ENCODE data around the gene NAIF1.
"Not testable (repeated sequence)": the region's sequence is repeated elsewhere in the genome, so short reads cannot be mapped to it uniquely, and the experiment has no call there.

The NAIF1 gene

DNA sequence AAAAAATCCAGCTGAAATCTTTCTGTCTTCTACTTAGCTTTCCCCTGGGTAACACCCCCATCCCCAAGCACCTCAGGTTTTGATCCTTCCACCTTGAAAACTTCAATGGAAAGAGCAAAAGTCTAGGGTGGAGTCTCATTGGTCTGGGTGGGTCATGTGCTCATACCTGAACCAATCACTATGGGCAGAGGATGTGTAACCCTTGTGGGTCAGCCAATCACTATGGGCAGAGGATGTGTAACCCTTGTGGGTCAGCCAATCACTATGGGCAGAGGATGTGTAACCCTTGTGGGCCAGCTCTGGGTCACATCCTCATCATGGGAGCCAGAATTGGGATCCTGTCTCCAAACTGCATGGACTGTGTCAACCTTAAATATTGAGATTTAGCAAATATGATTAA is 18.5 kb downstream of the NAIF1 start:
- no peak overlapping the region for H3K9ac ChIP-seq (ENCODE audit: low read length)
- TF ChIP-seq, protein P1, sequence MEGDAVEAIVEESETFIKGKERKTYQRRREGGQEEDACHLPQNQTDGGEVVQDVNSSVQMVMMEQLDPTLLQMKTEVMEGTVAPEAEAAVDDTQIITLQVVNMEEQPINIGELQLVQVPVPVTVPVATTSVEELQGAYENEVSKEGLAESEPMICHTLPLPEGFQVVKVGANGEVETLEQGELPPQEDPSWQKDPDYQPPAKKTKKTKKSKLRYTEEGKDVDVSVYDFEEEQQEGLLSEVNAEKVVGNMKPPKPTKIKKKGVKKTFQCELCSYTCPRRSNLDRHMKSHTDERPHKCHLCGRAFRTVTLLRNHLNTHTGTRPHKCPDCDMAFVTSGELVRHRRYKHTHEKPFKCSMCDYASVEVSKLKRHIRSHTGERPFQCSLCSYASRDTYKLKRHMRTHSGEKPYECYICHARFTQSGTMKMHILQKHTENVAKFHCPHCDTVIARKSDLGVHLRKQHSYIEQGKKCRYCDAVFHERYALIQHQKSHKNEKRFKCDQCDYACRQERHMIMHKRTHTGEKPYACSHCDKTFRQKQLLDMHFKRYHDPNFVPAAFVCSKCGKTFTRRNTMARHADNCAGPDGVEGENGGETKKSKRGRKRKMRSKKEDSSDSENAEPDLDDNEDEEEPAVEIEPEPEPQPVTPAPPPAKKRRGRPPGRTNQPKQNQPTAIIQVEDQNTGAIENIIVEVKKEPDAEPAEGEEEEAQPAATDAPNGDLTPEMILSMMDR (IDR thresholded peaks at IDR 0.05; ENCODE audit: low read depth, low read length), result no peak
- TF ChIP-seq EZH2phosphoT487 (IDR thresholded peaks at IDR 0.05; ENCODE audit: low read depth), result no peak
- no peak overlapping the region for H3K4me2 ChIP-seq (ENCODE audit: low read length)
- H2AFZ ChIP-seq (ENCODE audit: low read depth, low read length), result no peak overlapping the region
- H3K27me3 ChIP-seq (ENCODE audit: low read depth, low read length), result no peaks in the 10 kb centered on the region
- no peak overlapping the region for H3K27ac ChIP-seq (ENCODE audit: low read length)
- no peaks in the 10 kb centered on the region for H3K4me1 ChIP-seq (ENCODE audit: low read length)
- no peaks in the 10 kb centered on the region for H3K9me3 ChIP-seq (ENCODE audit: insufficient read depth, low read length)
- H3K79me2 ChIP-seq (ENCODE audit: low read length), result no peaks in the 10 kb centered on the region
- no peak overlapping the region for H3K4me3 ChIP-seq (ENCODE audit: low read length)
- no peaks in the 10 kb centered on the region for H3K36me3 ChIP-seq (replicated peaks; ENCODE audit: low read depth, low read length)
- H4K20me1 ChIP-seq (ENCODE audit: insufficient read depth, low read length), result no peaks in the 10 kb centered on the region

DNA sequence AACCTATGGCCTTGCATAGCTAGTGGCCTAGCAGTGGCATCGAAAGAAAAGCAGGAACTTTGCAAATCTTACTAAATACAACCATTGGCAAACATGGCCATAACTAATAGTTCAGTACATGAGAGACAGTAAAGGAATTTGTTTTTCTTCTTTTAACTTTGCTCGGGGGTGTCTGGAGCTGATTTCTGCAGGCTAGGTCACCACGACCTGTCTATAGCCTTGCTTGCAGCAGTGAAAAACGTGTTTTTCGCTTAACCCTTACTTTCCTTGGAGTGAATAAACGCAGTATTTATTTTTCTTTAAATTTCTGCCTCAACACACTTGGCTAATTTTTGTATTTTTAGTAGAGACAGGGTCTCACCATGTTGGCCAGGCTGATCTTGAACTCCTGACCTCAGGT is 19.9 kb downstream of the NAIF1 start:
- H4K20me1 ChIP-seq (ENCODE audit: insufficient read depth, low read length), result no peaks in the 10 kb centered on the region
- H3K4me1 ChIP-seq (ENCODE audit: low read length), result no peaks in the 10 kb centered on the region
- no peaks in the 10 kb centered on the region for H3K9me3 ChIP-seq (ENCODE audit: insufficient read depth, low read length)
- TF ChIP-seq EZH2phosphoT487 (IDR thresholded peaks at IDR 0.05; ENCODE audit: low read depth), result no peak
- TF ChIP-seq, protein P1 (IDR thresholded peaks at IDR 0.05; ENCODE audit: low read depth, low read length), result no peak
- no peak overlapping the region for H3K4me3 ChIP-seq (ENCODE audit: low read length)
- no peak overlapping the region for H2AFZ ChIP-seq (ENCODE audit: low read depth, low read length)
- no peaks in the 10 kb centered on the region for H3K79me2 ChIP-seq (ENCODE audit: low read length)
- H3K27ac ChIP-seq (ENCODE audit: low read length), result no peak overlapping the region
- no peaks in the 10 kb centered on the region for H3K36me3 ChIP-seq (replicated peaks; ENCODE audit: low read depth, low read length)
- no peak overlapping the region for H3K9ac ChIP-seq (ENCODE audit: low read length)
- H3K4me2 ChIP-seq (ENCODE audit: low read length), result no peak overlapping the region
- no peaks in the 10 kb centered on the region for H3K27me3 ChIP-seq (ENCODE audit: low read depth, low read length)

DNA sequence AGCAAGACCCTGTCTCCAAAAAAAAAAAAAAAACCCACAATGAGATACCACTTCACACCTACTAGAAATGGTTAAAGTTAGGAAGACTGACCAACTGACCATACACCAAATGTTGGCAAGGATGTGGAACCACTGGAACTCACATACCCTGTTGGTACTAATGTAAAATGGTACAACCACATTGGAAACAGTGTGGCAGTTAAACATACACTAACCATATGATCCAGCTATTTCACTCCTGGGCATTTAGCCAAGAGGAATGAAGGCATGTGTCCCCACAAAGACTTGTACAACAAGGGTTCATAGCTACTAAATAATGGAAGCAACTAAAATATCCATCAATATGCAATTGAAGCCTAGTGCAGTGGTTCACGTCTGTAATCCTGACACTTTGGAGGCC is 21.3 kb downstream of the NAIF1 start:
- Histone ChIP-seq H3K4me2 (ENCODE audit: low read length) (no peak overlapping the region), H3K4me3 (ENCODE audit: low read length) (no peak overlapping the region), H3K9ac (ENCODE audit: low read length) (no peak overlapping the region), H2AFZ (ENCODE audit: low read depth, low read length) (no peak overlapping the region), H3K9me3 (ENCODE audit: insufficient read depth, low read length) (no peaks in the 10 kb centered on the region), H3K27me3 (ENCODE audit: low read depth, low read length) (no peaks in the 10 kb centered on the region), H3K4me1 (ENCODE audit: low read length) (peaks cover 4% of the 10 kb centered on the region; the same call in 1 of the 2 replicates), H3K36me3 (replicated peaks; ENCODE audit: low read depth, low read length) (no peaks in the 10 kb centered on the region), H3K27ac (ENCODE audit: low read length) (no peak overlapping the region), H3K79me2 (ENCODE audit: low read length) (no peaks in the 10 kb centered on the region), H4K20me1 (ENCODE audit: insufficient read depth, low read length) (no peaks in the 10 kb centered on the region)
- TF ChIP-seq, protein P1 (IDR thresholded peaks at IDR 0.05; ENCODE audit: low read depth, low read length), result no peak
- TF ChIP-seq EZH2phosphoT487 (IDR thresholded peaks at IDR 0.05; ENCODE audit: low read depth), result no peak

DNA sequence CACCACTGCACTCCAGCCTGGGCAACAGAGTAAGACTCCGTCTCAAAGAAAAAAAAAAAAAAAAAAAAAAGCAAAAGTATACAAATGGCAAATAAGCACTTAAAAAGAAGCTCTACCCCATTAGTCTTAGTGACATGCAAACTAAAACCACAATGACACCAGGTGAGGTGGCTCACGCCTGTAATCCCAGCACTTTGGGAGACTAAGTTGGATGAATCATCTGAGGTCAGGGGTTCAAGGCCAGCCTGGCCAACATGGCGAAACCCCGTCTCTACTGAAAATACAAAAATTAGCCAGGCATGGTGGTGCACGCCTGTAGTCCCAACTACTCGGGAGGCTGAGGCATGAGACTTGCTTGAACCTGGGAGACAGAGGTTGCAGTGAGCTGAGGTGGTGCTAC is 21.7 kb downstream of the NAIF1 start:
- not testable (repeated sequence) for H3K4me1 ChIP-seq (ENCODE audit: low read length); H3K9me3 ChIP-seq (ENCODE audit: insufficient read depth, low read length); H3K27me3 ChIP-seq (ENCODE audit: low read depth, low read length); H3K36me3 ChIP-seq (replicated peaks; ENCODE audit: low read depth, low read length); H4K20me1 ChIP-seq (ENCODE audit: insufficient read depth, low read length); H3K4me3 ChIP-seq (ENCODE audit: low read length); H3K27ac ChIP-seq (ENCODE audit: low read length); H3K9ac ChIP-seq (ENCODE audit: low read length); H3K79me2 ChIP-seq (ENCODE audit: low read length); H3K4me2 ChIP-seq (ENCODE audit: low read length); H2AFZ ChIP-seq (ENCODE audit: low read depth, low read length)

DNA sequence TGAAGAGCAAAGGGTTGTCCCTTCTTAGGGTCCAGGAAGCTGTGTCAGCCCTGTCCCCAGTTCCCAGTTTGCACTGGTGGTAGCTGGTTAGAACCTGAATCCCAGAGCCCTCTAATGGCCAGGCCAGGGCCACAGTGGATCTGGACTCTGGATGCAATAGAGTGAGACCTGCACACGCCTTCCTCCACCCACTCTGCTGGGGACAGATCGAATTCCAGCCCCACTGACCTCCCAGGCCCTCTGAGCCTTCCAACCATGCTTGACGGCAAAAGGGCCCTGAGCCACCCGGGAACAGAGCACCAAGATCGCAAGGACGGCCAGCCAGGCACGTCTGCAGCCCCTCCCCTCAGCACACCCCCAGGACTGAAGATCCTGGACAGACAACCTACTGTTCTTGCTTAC is 23.7 kb downstream of the NAIF1 start:
- H3K4me3 ChIP-seq (ENCODE audit: low read length), result no peak overlapping the region
- H3K4me2 ChIP-seq (ENCODE audit: low read length), result no peak overlapping the region

More for the DNA sequence above, 23.7 kb downstream of the NAIF1 start:
- no peak for TF ChIP-seq EZH2phosphoT487 (IDR thresholded peaks at IDR 0.05; ENCODE audit: low read depth)
- TF ChIP-seq, protein P1 (IDR thresholded peaks at IDR 0.05; ENCODE audit: low read depth, low read length), result no peak
- Histone ChIP-seq H3K9ac (ENCODE audit: low read length) (no peak overlapping the region), H3K9me3 (ENCODE audit: insufficient read depth, low read length) (no peaks in the 10 kb centered on the region), H3K4me1 (ENCODE audit: low read length) (peaks cover 4% of the 10 kb centered on the region; the same call in 1 of the 2 replicates), H3K79me2 (ENCODE audit: low read length) (no peaks in the 10 kb centered on the region), H4K20me1 (ENCODE audit: insufficient read depth, low read length) (no peaks in the 10 kb centered on the region), H2AFZ (ENCODE audit: low read depth, low read length) (no peak overlapping the region), H3K27me3 (ENCODE audit: low read depth, low read length) (0 out of 2 replicates have a peak, but pooled peaks cover 3% of the 10 kb centered on the region), H3K27ac (ENCODE audit: low read length) (no peak overlapping the region), H3K36me3 (replicated peaks; ENCODE audit: low read depth, low read length) (no peaks in the 10 kb centered on the region)
